UCSD-AML1 (cell line): ENCODE measurements around the gene CD9.

ENCODE experiments used
- DNase-seq: peaks from one replicate; lab custom pipeline; 2025; ENCODE audit not compliant: unreplicated experiment; lab: John Stamatoyannopoulos, UW

Gene CD9

GRCh38 chr12:6216581-6216980, 16.4 kb downstream of the CD9 start:
- DNase-seq = no peak

- no peak for DNase-seq
Measured at GRCh38 chr12:6218347-6218925, 18.2 kb downstream of the CD9 start.

- no peak for DNase-seq
Measured at GRCh38 chr12:6219980-6220379, 19.8 kb downstream of the CD9 start.

GRCh38 chr12:6221146-6221545, 20.9 kb downstream of the CD9 start:
- no peak for DNase-seq

- no peak for DNase-seq
Measured at GRCh38 chr12:6222078-6222654, 22.0 kb downstream of the CD9 start.

GRCh38 chr12:6223545-6223944, 23.3 kb downstream of the CD9 start:
- DNase-seq = no peak

- DNase-seq = no peak
Measured at GRCh38 chr12:6224550-6224949, 24.4 kb downstream of the CD9 start.

- no peak for DNase-seq
Measured at GRCh38 chr12:6225630-6226001, 25.4 kb downstream of the CD9 start.

GRCh38 chr12:6226002-6226678, 25.9 kb downstream of the CD9 start:
- peak; percentile 59 for DNase-seq

GRCh38 chr12:6226679-6227051, 26.5 kb downstream of the CD9 start:
- no peak for DNase-seq

- DNase-seq = no peak
Measured at GRCh38 chr12:6228535-6229223, 28.5 kb downstream of the CD9 start.

GRCh38 chr12:6229224-6230218, 29.3 kb downstream of the CD9 start:
- DNase-seq = peak; percentile 44

- peak; percentile 78 for DNase-seq
Measured at GRCh38 chr12:6230321-6231110, 30.3 kb downstream of the CD9 start.

GRCh38 chr12:6231359-6232268, 31.4 kb downstream of the CD9 start:
- no peak for DNase-seq

GRCh38 chr12:6233121-6233971, 33.1 kb downstream of the CD9 start:
- DNase-seq = no peak

GRCh38 chr12:6234214-6234613, 34.0 kb downstream of the CD9 start:
- no peak for DNase-seq

- no peak for DNase-seq
Measured at GRCh38 chr12:6234906-6235305, 34.7 kb downstream of the CD9 start.

GRCh38 chr12:6235499-6235898, 35.3 kb downstream of the CD9 start:
- no peak for DNase-seq
